ENCODE data around the gene FGF3.
"Not testable (repeated sequence)": the region's sequence is repeated elsewhere in the genome, so short reads cannot be mapped to it uniquely, and the experiment has no call there.

Gene FGF3

GRCh38 chr11:69771466-69771865, 47.8 kb downstream of the FGF3 start:
- H3K4me3 ChIP-seq (ENCODE audit: low read depth, low read length), result no peak overlapping the region
- TF ChIP-seq CTCF (IDR thresholded peaks at IDR 0.05; ENCODE audit: borderline replicate concordance, insufficient read depth, low read depth, low read length), result no peak

GRCh38 chr11:69770540-69770939, 48.7 kb downstream of the FGF3 start:
- TF ChIP-seq CTCF (IDR thresholded peaks at IDR 0.05; ENCODE audit: borderline replicate concordance, insufficient read depth, low read depth, low read length), result no peak
- no peak overlapping the region for H3K4me3 ChIP-seq (ENCODE audit: low read depth, low read length)

GRCh38 chr11:69765498-69765995, 53.7 kb downstream of the FGF3 start:
- TF ChIP-seq CTCF (IDR thresholded peaks at IDR 0.05; ENCODE audit: borderline replicate concordance, insufficient read depth, low read depth, low read length), result no peak
- H3K4me3 ChIP-seq (ENCODE audit: low read depth, low read length), result no peak overlapping the region

- H3K4me3 ChIP-seq (ENCODE audit: low read depth, low read length), result not testable (repeated sequence)
Measured at GRCh38 chr11:69764918-69765317, 54.3 kb downstream of the FGF3 start.

GRCh38 chr11:69760319-69760718, 58.9 kb downstream of the FGF3 start:
- no peak overlapping the region for H3K4me3 ChIP-seq (ENCODE audit: low read depth, low read length)
- no peak for TF ChIP-seq CTCF (IDR thresholded peaks at IDR 0.05; ENCODE audit: borderline replicate concordance, insufficient read depth, low read depth, low read length)
